ENCODE results near the gene DLG2. TPM values are rescaled to one million over a fixed set of nuclear protein-coding genes. Genes with fewer than 3 reads are reported as not detected.

The DLG2 gene
- total RNA-seq, 1 experiment from 2014 or later: 17.5 TPM

DNA sequence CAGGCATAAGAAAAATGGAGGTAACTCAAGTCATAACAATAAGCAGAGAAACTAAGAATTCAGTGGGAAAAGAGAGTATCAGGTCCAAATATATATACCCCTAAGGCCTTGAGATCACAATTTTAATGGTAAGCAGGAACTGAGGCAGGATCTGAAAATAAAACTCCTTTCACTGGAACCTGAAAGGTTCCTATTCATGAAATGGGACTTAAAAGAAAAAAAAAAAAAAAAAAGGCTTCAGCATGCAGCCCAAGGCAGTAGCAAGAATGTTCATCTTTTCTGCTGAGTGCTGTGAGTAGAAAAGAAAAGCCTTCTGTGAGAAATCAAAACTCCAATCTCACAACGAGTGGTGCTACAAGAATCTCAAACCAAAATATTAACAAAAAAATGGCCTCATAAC lies 75.3 kb downstream of the DLG2 start (continued):
- TF ChIP-seq, protein P1, sequence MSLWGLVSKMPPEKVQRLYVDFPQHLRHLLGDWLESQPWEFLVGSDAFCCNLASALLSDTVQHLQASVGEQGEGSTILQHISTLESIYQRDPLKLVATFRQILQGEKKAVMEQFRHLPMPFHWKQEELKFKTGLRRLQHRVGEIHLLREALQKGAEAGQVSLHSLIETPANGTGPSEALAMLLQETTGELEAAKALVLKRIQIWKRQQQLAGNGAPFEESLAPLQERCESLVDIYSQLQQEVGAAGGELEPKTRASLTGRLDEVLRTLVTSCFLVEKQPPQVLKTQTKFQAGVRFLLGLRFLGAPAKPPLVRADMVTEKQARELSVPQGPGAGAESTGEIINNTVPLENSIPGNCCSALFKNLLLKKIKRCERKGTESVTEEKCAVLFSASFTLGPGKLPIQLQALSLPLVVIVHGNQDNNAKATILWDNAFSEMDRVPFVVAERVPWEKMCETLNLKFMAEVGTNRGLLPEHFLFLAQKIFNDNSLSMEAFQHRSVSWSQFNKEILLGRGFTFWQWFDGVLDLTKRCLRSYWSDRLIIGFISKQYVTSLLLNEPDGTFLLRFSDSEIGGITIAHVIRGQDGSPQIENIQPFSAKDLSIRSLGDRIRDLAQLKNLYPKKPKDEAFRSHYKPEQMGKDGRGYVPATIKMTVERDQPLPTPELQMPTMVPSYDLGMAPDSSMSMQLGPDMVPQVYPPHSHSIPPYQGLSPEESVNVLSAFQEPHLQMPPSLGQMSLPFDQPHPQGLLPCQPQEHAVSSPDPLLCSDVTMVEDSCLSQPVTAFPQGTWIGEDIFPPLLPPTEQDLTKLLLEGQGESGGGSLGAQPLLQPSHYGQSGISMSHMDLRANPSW (CRISPR knock-in tag; conservative IDR thresholded peaks at IDR 0.05; ENCODE audit: low read depth): no peak
- TF ChIP-seq ATF1 (CRISPR knock-in tag; IDR thresholded peaks at IDR 0.05): no peak
- TF ChIP-seq ESRRA (CRISPR knock-in tag; IDR thresholded peaks at IDR 0.05; ENCODE audit: borderline replicate concordance): no peak
- TF ChIP-seq, protein P2, sequence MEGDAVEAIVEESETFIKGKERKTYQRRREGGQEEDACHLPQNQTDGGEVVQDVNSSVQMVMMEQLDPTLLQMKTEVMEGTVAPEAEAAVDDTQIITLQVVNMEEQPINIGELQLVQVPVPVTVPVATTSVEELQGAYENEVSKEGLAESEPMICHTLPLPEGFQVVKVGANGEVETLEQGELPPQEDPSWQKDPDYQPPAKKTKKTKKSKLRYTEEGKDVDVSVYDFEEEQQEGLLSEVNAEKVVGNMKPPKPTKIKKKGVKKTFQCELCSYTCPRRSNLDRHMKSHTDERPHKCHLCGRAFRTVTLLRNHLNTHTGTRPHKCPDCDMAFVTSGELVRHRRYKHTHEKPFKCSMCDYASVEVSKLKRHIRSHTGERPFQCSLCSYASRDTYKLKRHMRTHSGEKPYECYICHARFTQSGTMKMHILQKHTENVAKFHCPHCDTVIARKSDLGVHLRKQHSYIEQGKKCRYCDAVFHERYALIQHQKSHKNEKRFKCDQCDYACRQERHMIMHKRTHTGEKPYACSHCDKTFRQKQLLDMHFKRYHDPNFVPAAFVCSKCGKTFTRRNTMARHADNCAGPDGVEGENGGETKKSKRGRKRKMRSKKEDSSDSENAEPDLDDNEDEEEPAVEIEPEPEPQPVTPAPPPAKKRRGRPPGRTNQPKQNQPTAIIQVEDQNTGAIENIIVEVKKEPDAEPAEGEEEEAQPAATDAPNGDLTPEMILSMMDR (IDR thresholded peaks at IDR 0.05): no peak
- TF ChIP-seq NR1H2 (CRISPR knock-in tag; IDR thresholded peaks at IDR 0.05): no peak
- TF ChIP-seq, protein P3, sequence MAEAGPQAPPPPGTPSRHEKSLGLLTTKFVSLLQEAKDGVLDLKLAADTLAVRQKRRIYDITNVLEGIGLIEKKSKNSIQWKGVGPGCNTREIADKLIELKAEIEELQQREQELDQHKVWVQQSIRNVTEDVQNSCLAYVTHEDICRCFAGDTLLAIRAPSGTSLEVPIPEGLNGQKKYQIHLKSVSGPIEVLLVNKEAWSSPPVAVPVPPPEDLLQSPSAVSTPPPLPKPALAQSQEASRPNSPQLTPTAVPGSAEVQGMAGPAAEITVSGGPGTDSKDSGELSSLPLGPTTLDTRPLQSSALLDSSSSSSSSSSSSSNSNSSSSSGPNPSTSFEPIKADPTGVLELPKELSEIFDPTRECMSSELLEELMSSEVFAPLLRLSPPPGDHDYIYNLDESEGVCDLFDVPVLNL (CRISPR knock-in tag; IDR thresholded peaks at IDR 0.05; ENCODE audit: borderline replicate concordance, low read depth): no peak
- TF ChIP-seq NR3C1 (CRISPR knock-in tag; conservative IDR thresholded peaks at IDR 0.05; ENCODE audit: low read depth): no peak
- TF ChIP-seq, protein P4, sequence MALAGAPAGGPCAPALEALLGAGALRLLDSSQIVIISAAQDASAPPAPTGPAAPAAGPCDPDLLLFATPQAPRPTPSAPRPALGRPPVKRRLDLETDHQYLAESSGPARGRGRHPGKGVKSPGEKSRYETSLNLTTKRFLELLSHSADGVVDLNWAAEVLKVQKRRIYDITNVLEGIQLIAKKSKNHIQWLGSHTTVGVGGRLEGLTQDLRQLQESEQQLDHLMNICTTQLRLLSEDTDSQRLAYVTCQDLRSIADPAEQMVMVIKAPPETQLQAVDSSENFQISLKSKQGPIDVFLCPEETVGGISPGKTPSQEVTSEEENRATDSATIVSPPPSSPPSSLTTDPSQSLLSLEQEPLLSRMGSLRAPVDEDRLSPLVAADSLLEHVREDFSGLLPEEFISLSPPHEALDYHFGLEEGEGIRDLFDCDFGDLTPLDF (CRISPR knock-in tag; IDR thresholded peaks at IDR 0.05): no peak
- TF ChIP-seq RORB (CRISPR knock-in tag; IDR thresholded peaks at IDR 0.05): no peak

DNA sequence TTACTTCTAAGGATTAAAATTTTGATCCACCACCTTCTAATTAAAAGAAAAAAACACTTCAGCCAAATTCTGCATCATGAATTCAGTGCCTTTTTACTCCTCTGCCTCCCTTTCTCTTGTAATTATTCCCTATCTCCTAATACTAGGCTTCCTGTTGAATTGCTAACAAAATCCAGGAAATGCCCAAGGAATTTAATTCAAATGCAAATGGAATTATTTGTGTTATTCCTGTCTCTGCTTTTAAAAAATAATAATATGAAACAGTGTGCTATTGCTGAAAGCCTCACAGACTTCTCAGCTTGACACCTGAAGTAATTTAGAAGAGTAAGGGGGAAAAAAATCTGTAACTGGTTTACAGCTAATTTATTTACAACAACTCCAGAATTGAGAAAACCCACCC lies 85.5 kb downstream of the DLG2 start:
- ATAC-seq: no peak
- ChIA-PET CTCF (no interaction called here), POLR2A (no interaction called here)
- H3K4me1 Mint-ChIP-seq: peaks cover 61% of the 10 kb centered on the region
- TF ChIP-seq, protein P5, sequence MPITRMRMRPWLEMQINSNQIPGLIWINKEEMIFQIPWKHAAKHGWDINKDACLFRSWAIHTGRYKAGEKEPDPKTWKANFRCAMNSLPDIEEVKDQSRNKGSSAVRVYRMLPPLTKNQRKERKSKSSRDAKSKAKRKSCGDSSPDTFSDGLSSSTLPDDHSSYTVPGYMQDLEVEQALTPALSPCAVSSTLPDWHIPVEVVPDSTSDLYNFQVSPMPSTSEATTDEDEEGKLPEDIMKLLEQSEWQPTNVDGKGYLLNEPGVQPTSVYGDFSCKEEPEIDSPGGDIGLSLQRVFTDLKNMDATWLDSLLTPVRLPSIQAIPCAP (CRISPR knock-in tag; IDR thresholded peaks at IDR 0.05): no peak
- TF ChIP-seq, protein P6, sequence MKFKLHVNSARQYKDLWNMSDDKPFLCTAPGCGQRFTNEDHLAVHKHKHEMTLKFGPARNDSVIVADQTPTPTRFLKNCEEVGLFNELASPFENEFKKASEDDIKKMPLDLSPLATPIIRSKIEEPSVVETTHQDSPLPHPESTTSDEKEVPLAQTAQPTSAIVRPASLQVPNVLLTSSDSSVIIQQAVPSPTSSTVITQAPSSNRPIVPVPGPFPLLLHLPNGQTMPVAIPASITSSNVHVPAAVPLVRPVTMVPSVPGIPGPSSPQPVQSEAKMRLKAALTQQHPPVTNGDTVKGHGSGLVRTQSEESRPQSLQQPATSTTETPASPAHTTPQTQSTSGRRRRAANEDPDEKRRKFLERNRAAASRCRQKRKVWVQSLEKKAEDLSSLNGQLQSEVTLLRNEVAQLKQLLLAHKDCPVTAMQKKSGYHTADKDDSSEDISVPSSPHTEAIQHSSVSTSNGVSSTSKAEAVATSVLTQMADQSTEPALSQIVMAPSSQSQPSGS (CRISPR knock-in tag; IDR thresholded peaks at IDR 0.05; ENCODE audit: borderline replicate concordance, low read depth): no peak
- TF ChIP-seq ZNF396 (CRISPR knock-in tag; IDR thresholded peaks at IDR 0.05; ENCODE audit: borderline replicate concordance): no peak
- H3K9me3 Mint-ChIP-seq: peaks cover 29% of the 10 kb centered on the region
- H3K4me3 Mint-ChIP-seq: peak overlapping the region; percentile 2; the same call in 1 of the 2 replicates
- H3K36me3 Mint-ChIP-seq: peaks cover 36% of the 10 kb centered on the region
- no peak for DNase-seq (ENCODE audit: low spot score)
- peak overlapping the region; percentile 93 for H3K27ac Mint-ChIP-seq
- no peaks in the 10 kb centered on the region for H3K27me3 Mint-ChIP-seq (ENCODE audit: low read depth)

DNA sequence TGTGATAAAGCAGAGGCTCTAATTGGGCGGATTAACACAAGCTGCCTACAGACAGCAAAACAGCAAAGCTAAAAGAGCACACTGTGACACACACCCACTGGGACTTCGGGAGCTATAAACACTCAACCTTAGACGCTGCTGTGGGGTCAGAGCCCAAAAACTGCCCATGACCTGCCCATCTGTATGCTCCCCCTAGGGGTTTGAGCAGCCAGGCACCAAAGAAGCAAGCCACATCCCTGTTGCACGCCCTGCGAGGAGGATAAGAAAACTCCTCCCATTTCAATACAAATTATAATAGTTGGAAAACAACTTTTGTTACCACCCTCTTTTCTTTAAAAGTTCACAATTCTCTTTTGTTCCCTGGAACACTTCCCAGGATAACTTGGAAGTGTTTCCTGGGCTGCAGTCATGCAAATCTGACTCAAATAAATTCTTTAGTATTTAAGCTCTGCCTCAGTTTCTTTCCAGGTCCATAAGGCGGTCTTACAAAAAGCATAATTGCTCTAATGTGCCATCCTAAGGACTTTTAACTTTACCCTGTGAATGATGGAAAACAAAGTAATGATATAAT lies 86.4 kb downstream of the DLG2 start:
- CTCF ChIA-PET: no interaction called here
- DNase-seq (ENCODE audit: low spot score): peak; percentile 46
- Mint-ChIP-seq H3K4me1 (peaks cover 56% of the 10 kb centered on the region), H3K4me3 (no peak overlapping the region), H3K27me3 (ENCODE audit: low read depth) (no peaks in the 10 kb centered on the region), H3K27ac (peak overlapping the region; percentile 77), H3K9me3 (peaks cover 20% of the 10 kb centered on the region), H3K36me3 (peaks cover 31% of the 10 kb centered on the region)
- peak; percentile 98 for ATAC-seq
- no peak for TF ChIP-seq NFATC4 (CRISPR knock-in tag; IDR thresholded peaks at IDR 0.05)
- TF ChIP-seq, protein P7, sequence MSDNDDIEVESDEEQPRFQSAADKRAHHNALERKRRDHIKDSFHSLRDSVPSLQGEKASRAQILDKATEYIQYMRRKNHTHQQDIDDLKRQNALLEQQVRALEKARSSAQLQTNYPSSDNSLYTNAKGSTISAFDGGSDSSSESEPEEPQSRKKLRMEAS (CRISPR knock-in tag; IDR thresholded peaks at IDR 0.05): 0 out of 2 replicates have a peak, but pooled peaks have one; percentile 24
- no peak for TF ChIP-seq KAT7 (CRISPR knock-in tag; IDR thresholded peaks at IDR 0.05; ENCODE audit: borderline replicate concordance)
- no peak for TF ChIP-seq ZNF671 (CRISPR knock-in tag; IDR thresholded peaks at IDR 0.05)
- POLR2A ChIA-PET: no interaction called here

Data from WTC11 (cell line).